GM03348 (cell line): ENCODE measurements around the gene ABCC8.
A peak's percentile ranks its signal among the peaks of the same experiment; 100 is the strongest.

ENCODE experiments used
- DNase-seq: peaks from one replicate; pipeline ENCODE4 v3.0.0; 2012; ENCODE audit warnings: low spot score

The ABCC8 gene

DNA sequence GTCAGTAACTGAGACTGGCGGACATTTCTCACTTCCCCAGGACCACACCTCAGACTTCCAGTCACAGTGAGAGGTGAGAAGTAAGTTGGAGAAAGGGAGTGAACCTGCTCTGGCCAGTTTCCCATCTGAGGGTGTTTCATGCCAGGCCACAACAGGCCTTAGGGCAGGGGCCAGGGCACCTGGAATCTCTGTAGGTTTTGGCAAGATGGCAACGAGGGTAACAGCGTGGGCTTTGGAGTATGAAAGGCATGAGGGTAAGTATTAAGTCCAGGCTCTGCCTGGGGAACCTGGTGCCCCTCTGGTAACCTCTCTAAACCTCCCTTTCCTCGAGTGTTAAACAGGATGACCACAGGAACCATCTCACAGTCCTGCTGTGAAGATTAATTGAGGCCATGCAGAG, 28.5 kb upstream of the ABCC8 start:
- DNase-seq: no peak

DNA sequence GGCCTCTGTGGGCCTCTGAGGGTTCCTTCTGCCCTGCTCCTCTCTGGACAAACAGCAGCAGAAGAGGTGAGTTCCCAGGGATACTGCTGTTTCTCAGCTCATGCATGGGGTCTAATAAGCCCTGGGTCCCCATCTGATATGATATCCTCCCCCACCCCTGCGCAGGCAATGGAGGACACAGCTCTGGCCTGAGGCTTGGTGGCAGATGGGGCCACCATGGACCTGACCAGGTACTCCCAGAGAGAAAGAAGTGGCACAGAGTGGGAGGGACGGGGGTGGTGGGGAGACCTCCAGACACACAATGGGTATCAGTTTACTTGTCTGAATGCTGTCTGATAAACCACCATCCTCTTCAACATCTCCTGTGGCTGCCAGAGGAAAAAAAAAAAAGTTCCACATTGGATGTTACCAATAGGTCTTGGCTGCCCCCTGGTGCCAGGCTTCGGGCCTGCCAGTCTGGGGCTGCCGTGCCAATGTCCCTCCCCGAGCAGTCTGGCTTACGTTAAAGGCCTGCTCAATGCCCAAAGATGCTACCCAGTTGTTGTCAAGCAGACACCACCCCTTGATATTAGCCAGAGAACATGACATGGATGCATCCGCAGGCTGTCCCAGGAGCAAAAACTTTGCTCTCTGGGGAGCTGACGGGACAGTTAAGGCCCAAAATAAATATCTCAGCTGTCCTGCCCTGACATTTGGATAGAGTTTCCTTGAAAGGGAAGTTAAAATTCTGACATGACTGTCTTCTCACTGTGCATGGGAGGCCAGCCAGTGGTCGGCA, 27.9 kb upstream of the ABCC8 start:
- DNase-seq: peak; percentile 93

DNA sequence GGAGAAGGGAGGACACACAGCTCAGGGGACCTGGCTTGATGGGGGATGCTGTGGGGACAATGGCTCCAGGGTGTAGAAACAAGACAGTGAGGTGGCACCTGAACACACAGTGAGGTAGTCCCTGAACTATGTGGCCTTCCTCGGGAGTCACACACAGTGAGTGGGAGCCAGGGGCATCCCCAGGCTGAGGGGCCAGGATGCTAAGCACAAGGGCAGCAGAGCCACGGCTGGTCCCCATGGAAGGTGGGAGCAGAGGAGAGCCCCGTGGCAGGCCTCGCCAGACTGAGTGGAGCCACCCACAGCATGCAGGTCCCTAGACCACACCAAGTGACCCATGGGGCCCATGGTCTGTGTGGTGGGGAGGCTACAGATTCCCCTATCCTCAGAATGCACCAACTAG, 26.0 kb upstream of the ABCC8 start:
- no peak for DNase-seq

DNA sequence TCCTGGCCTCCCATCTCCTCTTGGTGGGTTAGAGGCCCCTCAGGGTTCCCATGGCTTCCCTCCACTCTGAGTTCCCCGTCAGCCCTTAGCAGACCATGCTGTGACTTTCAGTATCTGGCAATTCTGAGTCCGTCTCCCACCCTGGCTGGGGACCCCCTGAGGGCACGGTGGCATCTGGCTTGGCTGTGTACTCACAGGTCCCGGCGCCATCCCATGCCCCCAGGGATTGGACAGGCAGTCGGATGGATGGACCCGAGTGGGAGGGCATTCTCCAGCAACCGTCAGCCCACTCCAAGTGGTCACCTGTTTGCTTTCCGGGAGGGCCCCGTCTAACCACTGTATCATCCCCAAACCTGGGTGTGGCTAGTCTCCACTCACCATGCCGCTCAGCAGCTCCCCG, 24.0 kb upstream of the ABCC8 start:
- DNase-seq: no peak

DNA sequence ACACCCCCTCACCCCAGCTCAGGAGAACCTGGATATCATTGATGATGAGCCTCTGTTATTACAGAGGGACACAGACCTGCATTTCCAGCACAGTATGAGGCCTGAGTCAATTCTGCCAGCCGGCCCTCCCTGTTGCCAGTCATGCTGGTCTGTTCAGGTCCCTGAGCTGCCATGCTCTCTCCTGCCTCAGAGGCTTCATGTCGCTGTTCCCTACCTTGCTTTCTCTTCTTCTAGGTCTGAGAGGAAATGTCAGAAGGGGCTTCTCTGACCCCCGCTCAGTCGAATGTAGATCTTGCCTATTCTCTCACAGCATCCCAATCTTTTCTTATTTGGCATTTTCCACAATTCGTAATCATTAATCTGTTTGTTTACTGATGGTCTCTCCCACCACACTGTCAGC, 21.8 kb upstream of the ABCC8 start:
- DNase-seq: peak; percentile 41

DNA sequence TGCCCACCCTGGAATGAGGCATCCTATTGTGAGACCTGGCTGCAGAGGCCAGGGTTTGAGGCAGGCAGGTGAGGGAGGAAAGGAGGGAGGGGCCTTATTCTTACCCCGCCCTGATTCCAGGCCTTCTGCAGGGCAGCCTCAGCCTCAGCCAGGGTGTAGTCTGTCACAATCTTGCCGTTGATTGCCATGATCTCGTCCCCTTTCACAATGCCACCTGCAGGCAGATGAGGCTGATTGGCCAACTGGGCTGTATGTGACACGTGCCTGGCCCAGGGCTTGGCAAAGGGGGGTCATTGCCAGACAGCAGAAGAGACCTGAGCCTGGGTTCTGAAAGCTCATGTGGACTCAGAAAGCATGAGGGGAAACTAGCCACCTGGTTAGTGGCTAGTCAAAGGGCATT, 21.4 kb upstream of the ABCC8 start:
- DNase-seq: no peak

- DNase-seq: no peak
Measured at GRCh38 chr11:17496406-17496805, 19.8 kb upstream of the ABCC8 start.

GRCh38 chr11:17494019-17494418, 17.4 kb upstream of the ABCC8 start:
- no peak for DNase-seq

DNA sequence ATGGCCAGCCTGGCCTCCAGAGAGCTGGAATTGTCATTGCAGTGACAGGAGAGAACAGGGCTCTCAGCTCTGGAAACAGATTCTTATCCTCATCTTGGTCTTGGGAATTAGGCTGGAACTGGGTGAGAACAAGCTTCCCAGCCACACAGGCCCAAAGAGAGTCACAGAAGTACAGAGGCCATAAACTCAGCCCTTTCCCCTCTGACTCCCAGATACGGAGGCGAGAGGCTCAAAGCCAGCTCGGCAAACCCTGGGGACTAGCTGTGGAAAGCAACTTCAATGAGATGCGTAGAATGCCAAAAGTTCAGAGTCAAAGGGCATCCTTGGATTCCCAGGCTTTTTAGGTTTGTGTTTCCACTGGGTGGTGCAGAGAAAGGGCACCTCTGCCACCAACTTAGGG, 14.3 kb upstream of the ABCC8 start:
- DNase-seq: no peak

GRCh38 chr11:17490232-17490631, 13.6 kb upstream of the ABCC8 start:
- DNase-seq: no peak

DNA sequence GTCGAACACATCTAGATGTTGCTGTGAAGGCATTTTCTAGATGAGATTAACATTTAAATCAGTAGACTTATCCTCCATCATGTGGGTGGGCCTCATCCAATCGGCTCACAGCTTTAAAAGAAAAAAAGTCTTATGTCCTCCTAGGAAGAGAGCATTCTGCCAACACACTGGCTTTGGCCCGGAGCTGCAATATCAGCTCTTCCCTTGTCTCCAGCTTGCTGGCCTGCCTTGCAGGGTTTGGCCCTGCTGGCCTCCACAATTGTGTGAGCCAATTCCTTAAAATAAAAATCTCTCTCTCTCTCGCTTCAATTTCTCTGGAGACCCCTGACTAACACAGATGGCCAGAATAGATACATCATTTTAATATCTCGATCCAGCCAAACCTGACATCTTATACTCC, 13.1 kb upstream of the ABCC8 start:
- no peak for DNase-seq

DNA sequence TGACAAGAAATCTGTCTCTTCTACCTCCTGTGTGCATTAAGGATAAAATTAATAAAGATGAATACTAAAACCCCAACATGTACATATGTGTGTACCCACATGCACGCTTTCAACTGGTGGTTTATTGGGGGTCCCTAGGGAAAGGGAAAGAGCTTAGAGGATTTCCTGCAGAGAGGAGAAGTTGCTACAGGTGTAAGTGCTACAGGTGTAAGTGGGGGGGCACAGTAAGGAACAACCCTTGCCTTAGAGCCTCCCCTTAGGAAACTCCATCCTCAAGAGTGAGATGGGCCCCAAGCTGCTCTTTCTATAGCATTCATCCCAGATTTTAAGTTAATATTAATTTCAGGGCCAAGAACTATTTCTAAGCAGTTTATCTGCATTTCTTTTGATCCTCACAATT, 11.9 kb upstream of the ABCC8 start:
- DNase-seq: no peak

GRCh38 chr11:17486646-17487045, 10.0 kb upstream of the ABCC8 start:
- no peak for DNase-seq

GRCh38 chr11:17483505-17483904, 6.9 kb upstream of the ABCC8 start:
- no peak for DNase-seq

DNA sequence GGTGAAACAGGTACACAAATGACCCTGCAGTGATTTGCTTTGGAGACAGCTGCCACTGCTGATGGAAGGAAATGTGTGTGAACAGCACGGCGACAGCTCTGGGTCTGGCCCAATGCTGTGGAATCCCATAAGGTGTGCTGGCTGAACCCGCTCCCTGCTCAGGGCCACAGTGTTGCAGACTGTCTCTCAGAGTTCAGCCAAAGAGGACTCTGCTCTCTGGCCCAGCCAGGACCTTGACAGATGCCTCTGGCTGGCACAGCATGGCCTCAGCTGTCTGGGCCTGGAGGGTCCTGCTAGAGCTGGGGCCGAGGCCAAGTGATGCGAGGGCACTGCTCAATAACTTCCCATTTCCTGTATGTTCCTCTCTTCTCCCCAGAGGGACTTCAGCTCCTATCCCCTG, 5.3 kb upstream of the ABCC8 start:
- DNase-seq: no peak

GRCh38 chr11:17479284-17480214, 2.9 kb upstream of the ABCC8 start:
- peak; percentile 52 for DNase-seq

DNA sequence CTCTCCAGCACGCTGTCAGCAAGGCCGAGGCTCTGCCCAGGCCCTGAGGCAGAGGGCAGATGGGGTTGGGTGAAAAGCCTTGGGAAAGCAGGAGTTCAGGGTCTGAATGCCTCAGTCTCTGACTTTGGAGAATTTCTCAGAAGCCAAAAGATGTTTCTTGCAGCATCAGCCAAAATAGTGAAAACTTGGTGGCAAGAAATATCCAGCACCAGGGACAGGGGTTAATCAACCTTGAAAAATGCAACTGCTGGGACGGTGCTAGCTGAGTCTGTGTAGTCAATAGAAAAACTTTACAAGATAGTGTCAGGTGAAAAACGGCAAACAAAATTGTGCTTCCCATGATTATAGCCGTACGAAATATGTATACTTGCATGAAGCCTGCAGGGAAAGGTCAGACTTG, 1.4 kb upstream of the ABCC8 start:
- no peak for DNase-seq

GRCh38 chr11:17477361-17477760, 716 bp upstream of the ABCC8 start:
- DNase-seq: no peak

GRCh38 chr11:17477084-17477333, 364 bp upstream of the ABCC8 start:
- DNase-seq: no peak

DNA sequence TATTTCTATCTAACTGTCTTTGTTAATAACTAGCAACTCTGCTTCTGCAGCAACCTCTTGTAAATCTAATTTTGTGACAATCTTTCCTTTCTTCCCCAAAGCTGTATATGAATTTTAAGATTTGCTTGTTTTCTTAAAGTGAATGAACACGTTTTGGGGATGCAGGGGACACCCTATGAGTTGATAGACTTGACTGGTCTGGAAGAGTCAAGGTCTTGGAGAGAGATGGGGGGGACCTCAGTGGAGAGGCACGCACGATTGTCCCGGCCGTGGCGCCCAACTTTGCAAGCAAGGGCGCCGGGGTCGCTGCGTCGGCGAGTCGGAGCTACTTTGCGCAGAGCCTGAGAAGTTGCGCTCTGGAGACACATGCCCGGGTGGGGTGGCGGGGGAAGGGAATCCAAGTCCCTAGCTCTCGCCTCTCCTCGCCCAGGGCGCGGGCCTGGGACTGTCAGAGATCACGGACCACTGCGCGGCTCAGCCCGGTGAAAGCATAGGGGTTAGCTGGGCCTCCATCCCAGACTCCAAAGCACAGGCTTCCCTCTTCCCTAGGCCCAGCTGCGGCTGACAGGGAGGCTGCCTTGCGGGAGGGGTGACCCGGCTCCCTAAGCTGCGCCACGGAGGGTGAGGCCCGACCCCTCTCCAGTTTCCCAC, 854 bp downstream of the ABCC8 start:
- DNase-seq: no peak

DNA sequence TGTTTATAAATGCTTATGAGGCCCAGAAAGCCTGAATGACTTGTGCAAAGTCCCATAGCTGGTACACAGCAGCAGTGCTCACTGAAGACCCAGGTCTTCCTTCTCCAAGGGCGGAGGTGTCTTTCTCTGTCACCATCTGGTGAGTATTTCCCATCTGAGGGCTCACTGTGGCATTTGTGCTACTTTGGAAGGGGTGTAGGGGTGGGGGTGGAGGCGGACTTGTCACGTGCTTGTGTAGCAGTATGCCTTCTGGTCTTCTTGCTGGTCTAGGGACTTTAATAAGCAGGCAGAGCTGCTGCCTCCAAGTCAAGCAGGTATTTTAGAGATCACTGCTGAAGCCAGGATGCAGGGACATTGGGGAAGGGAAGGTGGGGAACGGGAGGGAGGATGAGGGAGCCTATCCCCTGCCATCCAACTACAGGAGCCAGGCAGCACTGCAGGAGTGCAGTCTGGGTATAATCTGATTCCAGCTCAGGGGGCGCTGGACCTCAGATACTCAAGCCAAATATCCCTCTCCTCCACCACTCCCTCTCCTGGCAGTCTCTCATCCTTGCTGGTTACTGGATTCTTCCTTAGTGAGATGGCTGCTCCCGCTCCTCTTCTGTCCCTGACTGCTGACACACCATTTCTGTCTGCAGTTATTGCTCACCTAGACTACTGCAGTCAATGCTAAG, 3.4 kb downstream of the ABCC8 start:
- no peak for DNase-seq

DNA sequence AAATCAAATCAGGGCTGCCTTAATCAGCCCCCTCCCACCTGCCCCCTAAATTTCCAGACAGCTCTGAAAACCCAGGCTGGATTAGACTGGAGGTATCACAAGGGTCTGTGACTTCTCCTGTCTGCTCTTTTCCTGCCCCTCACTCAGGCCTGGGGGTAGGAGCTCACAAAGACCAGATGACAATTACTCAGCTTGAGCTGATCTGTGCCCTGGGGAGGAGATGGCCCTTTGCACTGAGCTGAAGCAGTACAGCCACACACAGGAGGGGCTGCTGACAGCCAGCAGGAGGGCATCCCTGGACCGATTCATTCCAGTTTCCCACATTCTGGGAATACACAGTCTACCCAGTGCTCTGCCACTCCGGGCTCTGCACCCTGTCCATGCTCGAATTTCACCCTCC, 4.2 kb downstream of the ABCC8 start:
- DNase-seq: no peak

- no peak for DNase-seq
Measured at GRCh38 chr11:17471501-17471900, 5.1 kb downstream of the ABCC8 start.
